WI38 (cell line): ENCODE data around the gene MRTFA.
"Not testable (repeated sequence)": the region's sequence is repeated elsewhere in the genome, so short reads cannot be mapped to it uniquely, and the experiment has no call there.

Source experiments
- H3K4me3 ChIP-seq: 2 replicates; pipeline ENCODE4 v1.5.1; 2011; ENCODE audit warnings: low read depth, mild to moderate bottlenecking, control low read depth, low read length
- CTCF ChIP-seq: IDR thresholded peaks from 2 replicates; pipeline ENCODE4 v1.5.1; 2012; ENCODE audit warnings: low read depth, mild to moderate bottlenecking, control low read depth, low read length

Gene MRTFA

DNA sequence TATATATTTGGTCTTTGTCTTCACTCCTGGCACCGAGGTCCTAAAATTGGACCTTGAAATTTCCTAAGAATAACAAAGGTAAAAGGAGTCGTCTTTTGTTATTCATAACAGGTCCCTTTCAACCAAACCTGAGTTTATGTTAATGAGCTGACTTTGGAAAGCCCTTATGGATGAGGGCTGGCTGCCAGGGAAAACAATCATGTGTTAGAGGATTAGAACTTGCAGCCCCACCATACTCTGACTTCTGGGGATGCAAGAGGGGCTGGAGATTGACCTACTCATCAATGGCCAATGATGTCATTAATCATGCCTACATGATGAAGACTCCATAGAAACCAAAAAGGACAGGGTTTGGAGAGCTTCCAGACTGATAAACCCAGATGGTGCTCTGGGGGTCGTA is 118.9 kb downstream of the MRTFA start:
- H3K4me3 ChIP-seq, result no peak overlapping the region
- no peak for TF ChIP-seq CTCF

GRCh38 chr22:40516416-40516815 is 120.1 kb downstream of the MRTFA start:
- no peak for TF ChIP-seq CTCF
- H3K4me3 ChIP-seq, result no peak overlapping the region

DNA sequence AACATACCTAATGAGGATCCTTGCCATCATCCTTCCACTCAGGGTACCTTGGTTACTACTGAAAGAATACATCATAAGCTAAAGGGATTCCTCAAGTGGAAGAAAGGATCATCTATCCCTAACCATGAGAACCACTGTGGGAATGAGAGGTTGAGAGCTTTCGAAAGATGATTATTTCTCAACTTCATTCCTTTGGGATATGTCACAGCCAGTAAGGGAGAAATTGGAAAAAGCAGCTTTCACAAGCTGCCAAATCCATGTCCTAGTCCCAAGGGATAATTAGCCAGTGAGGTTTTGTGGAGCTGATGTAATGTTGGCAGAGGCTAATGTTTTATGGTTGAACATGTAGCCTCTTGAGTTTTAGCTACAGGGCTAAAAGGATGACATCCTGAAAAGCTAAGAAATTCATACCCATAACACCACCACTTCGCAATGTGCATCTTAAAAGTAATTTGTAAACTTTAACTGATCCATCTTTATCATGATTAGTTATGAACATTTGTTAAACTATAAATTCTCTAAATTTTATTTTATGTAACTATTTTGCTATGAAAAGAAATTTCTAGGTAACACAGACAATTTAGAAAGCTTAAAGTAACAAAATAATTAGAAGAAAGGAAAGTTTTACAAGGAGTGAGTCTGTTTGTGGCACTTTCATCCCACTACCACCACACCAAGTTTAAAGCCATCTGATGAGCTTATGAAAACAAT is 123.9 kb downstream of the MRTFA start:
- no peak for TF ChIP-seq CTCF
- H3K4me3 ChIP-seq, result no peak overlapping the region

DNA sequence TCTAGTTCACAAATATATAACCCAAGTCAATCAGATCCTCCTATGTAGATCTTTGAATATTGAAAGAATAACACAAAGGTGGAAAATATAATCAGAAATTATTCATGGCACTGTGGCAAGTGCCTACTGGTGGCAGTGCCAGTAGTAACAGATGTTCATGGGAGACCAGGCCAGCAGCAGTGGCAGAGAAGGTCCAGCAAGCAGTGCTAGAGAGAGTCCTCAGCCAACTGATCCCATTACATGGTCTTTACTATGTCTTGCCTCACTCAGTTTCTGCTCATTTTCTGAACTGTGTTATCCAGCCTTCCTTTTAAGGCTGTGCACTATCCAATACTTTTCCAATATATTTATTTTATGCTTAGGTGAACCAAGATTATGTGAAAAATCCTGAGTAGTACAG is 124.9 kb downstream of the MRTFA start:
- no peak for TF ChIP-seq CTCF
- no peak overlapping the region for H3K4me3 ChIP-seq

DNA sequence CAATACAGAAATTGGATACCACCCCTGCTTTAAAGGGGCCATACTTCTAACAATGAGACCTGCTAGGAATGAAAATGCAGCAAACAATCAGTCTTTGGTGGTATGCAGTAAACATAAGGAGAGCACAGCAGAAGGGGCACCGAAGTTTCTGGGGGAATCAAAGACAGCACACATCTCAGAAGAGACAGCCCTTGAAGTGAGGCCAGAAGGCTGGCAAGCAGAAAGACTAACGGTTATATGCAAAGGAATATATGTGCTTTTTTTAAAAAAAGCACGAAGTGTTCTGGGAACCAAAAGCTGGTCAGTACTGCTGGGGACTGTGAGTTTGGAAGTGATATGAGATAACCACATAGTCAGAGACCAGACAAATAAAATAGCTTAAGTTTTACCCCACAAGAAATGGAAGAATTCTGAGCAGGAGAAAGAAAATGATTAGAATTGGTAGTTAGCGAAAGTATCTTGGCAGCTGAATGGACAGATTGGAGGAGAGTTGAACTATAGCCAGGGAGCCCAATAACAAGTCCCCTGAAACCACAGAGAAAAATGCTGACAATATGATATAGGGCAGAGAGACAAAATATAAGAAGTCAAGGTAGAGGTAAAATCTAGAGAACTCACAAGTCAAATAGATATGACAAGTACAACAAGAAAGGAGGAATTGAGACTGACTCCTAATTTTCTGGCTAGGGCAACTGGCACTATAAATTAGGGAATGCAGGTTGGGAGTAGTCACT is 125.7 kb downstream of the MRTFA start:
- no peak for TF ChIP-seq CTCF
- H3K4me3 ChIP-seq, result no peak overlapping the region

- no peak for TF ChIP-seq CTCF
- no peak overlapping the region for H3K4me3 ChIP-seq
Observed at GRCh38 chr22:40509401-40510134, 127.0 kb downstream of the MRTFA start.

DNA sequence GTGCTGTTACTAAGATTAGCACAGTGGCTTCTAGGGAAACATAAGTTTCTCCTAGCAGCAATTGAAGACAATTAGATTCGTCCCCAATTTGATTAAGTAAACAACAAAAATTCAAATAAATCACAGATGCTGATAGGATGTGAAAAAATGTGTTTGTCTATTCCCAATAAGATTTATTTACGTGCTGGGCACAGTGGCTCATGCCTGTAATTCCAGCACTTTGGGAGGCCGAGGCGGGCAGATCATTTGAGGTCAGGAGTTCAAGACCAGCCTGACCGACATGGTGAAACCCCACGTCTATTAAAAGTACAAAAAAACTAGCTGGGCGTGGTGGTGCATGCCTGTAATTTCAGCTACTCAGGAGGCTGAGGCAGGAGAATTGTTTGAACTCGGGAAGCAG is 128.5 kb downstream of the MRTFA start:
- H3K4me3 ChIP-seq, result not testable (repeated sequence)
